NB4 (cell line): ENCODE measurements around the gene ERCC1.

Experiments
- POLR2A ChIP-seq: IDR thresholded peaks from 2 replicates; pipeline ENCODE4 v1.6.1; 2011; ENCODE audit warnings: mild to moderate bottlenecking; ENCODE audit not compliant: insufficient read length; ENCODE audit errors: extremely low read depth
- TF ChIP-seq, protein P1 (sequence below): IDR thresholded peaks from one replicate; pipeline ENCODE4 v1.5.1; 2012; ENCODE audit warnings: low read depth, low read length

DNA sequence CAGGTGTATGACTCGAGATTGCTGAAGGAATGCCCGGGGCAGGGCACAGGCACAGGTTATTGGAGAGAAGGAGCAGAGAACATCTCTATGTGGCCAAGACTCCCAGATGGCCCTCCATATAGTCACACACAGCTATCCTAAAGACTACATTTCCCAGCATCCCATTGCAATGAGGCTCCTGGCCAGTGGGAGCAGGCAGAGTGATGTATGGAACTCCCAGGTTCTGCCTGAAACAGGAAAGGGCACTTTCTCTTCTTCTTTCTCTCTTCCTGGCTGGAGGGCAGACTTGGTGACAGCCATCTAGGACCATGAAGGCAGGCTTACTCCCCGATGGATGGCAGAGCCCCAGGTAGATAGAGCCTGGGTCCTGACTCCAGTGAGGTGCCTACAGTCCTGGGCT lies 32.4 kb downstream of the ERCC1 start:
- TF ChIP-seq, protein P1, sequence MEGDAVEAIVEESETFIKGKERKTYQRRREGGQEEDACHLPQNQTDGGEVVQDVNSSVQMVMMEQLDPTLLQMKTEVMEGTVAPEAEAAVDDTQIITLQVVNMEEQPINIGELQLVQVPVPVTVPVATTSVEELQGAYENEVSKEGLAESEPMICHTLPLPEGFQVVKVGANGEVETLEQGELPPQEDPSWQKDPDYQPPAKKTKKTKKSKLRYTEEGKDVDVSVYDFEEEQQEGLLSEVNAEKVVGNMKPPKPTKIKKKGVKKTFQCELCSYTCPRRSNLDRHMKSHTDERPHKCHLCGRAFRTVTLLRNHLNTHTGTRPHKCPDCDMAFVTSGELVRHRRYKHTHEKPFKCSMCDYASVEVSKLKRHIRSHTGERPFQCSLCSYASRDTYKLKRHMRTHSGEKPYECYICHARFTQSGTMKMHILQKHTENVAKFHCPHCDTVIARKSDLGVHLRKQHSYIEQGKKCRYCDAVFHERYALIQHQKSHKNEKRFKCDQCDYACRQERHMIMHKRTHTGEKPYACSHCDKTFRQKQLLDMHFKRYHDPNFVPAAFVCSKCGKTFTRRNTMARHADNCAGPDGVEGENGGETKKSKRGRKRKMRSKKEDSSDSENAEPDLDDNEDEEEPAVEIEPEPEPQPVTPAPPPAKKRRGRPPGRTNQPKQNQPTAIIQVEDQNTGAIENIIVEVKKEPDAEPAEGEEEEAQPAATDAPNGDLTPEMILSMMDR = no peak
- no peak for TF ChIP-seq POLR2A
